Coronary artery (tissue), 2 donors: ENCODE results near the gene RHBDD1.

ENCODE experiments used
- DNase-seq: peaks from one replicate; pipeline ENCODE4 v3.0.0-alpha.2; 2017; ENCODE audit warnings: low spot score
- H3K27ac ChIP-seq, 2 donors: fragments of 200-600 bp; sonication (generic); one replicate each; pipeline ENCODE4 v1.5.1; 2016 to 2019
- H3K4me3 ChIP-seq: fragments of 200-600 bp; sonication (generic); 2 replicates; pipeline ENCODE4 v1.5.1; 2016; ENCODE audit warnings: mild to moderate bottlenecking, moderate library complexity
- CTCF ChIP-seq: fragments of 200-600 bp; sonication (generic); IDR thresholded peaks from one replicate; pipeline ENCODE4 v1.5.1; 2019; ENCODE audit warnings: antibody characterized with exemption

The RHBDD1 gene

GRCh38 chr2:226845386-226846116 is 9.7 kb downstream of the RHBDD1 start:
- H3K4me3 ChIP-seq = no peak overlapping the region
- H3K27ac ChIP-seq = no peak overlapping the region
- DNase-seq = no peak
- no peak for TF ChIP-seq CTCF

- no peak for DNase-seq
Observed at GRCh38 chr2:226847090-226847489, 11.2 kb downstream of the RHBDD1 start.

GRCh38 chr2:226847511-226847910 is 11.7 kb downstream of the RHBDD1 start:
- no peak for DNase-seq
- H3K4me3 ChIP-seq = no peak overlapping the region
- TF ChIP-seq CTCF = no peak
- no peak overlapping the region for H3K27ac ChIP-seq

More at GRCh38 chr2:226847090-226847489, 11.2 kb downstream of the RHBDD1 start:
- Histone ChIP-seq H3K27ac (no peak overlapping the region), H3K4me3 (no peak overlapping the region)
- no peak for TF ChIP-seq CTCF

- no peak for TF ChIP-seq CTCF
- H3K27ac ChIP-seq = no peak overlapping the region
- no peak overlapping the region for H3K4me3 ChIP-seq
- DNase-seq = no peak
Observed at GRCh38 chr2:226849349-226849748, 13.5 kb downstream of the RHBDD1 start.

GRCh38 chr2:226850024-226850423 is 14.2 kb downstream of the RHBDD1 start:
- H3K27ac ChIP-seq = no peak overlapping the region
- H3K4me3 ChIP-seq = no peak overlapping the region
- no peak for DNase-seq
- TF ChIP-seq CTCF = no peak

- H3K27ac ChIP-seq = no peak overlapping the region
- DNase-seq = no peak
- TF ChIP-seq CTCF = no peak
- H3K4me3 ChIP-seq = no peak overlapping the region
Observed at GRCh38 chr2:226855787-226856186, 19.9 kb downstream of the RHBDD1 start.

- no peak overlapping the region for H3K27ac ChIP-seq
- H3K4me3 ChIP-seq = no peak overlapping the region
- no peak for DNase-seq
- TF ChIP-seq CTCF = no peak
Observed at GRCh38 chr2:226860087-226860486, 24.2 kb downstream of the RHBDD1 start.
